ENCODE results near the gene HAL.

DNA sequence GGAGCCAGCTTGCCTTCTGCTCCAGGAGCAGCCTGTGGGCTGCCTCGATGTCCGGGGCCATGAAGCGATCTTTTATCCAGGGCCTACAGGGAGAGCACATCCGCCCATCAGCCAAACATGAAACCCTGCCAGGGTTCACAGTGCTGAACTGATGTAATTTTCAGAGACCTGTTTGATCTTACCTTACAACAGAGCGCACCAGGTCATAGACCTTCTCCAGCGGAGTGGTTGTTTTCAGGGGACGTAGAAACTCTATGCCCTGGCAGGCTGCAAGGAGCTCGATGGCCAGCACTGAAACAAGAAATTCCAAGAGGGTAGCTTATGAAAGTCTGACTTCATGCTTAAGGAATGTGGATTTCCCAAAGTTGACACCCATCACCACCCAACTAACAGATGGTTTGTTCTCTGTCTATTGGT lies 19.7 kb downstream of the HAL start:
- TF ChIP-seq CEBPB (IDR thresholded peaks at IDR 0.05) = no peak
- TF ChIP-seq FOXS1 (CRISPR knock-in tag; IDR thresholded peaks at IDR 0.05) = no peak
- TF ChIP-seq CBX8 (IDR thresholded peaks at IDR 0.05) = no peak
- TF ChIP-seq, protein P1, sequence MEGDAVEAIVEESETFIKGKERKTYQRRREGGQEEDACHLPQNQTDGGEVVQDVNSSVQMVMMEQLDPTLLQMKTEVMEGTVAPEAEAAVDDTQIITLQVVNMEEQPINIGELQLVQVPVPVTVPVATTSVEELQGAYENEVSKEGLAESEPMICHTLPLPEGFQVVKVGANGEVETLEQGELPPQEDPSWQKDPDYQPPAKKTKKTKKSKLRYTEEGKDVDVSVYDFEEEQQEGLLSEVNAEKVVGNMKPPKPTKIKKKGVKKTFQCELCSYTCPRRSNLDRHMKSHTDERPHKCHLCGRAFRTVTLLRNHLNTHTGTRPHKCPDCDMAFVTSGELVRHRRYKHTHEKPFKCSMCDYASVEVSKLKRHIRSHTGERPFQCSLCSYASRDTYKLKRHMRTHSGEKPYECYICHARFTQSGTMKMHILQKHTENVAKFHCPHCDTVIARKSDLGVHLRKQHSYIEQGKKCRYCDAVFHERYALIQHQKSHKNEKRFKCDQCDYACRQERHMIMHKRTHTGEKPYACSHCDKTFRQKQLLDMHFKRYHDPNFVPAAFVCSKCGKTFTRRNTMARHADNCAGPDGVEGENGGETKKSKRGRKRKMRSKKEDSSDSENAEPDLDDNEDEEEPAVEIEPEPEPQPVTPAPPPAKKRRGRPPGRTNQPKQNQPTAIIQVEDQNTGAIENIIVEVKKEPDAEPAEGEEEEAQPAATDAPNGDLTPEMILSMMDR (IDR thresholded peaks at IDR 0.05) = no peak
- TF ChIP-seq TFCP2L1 (CRISPR knock-in tag; IDR thresholded peaks at IDR 0.05) = no peak
- no peak for TF ChIP-seq EHMT2 (IDR thresholded peaks at IDR 0.05; ENCODE audit: low read depth)
- TF ChIP-seq NR3C1 (IDR thresholded peaks at IDR 0.05) = no peak
- no peak for TF ChIP-seq POLR2A (IDR thresholded peaks at IDR 0.05; ENCODE audit: low read length)
- no peak for TF ChIP-seq JUN (IDR thresholded peaks at IDR 0.05)
- no peak for TF ChIP-seq EP300 (IDR thresholded peaks at IDR 0.05)
- TF ChIP-seq, protein P2, sequence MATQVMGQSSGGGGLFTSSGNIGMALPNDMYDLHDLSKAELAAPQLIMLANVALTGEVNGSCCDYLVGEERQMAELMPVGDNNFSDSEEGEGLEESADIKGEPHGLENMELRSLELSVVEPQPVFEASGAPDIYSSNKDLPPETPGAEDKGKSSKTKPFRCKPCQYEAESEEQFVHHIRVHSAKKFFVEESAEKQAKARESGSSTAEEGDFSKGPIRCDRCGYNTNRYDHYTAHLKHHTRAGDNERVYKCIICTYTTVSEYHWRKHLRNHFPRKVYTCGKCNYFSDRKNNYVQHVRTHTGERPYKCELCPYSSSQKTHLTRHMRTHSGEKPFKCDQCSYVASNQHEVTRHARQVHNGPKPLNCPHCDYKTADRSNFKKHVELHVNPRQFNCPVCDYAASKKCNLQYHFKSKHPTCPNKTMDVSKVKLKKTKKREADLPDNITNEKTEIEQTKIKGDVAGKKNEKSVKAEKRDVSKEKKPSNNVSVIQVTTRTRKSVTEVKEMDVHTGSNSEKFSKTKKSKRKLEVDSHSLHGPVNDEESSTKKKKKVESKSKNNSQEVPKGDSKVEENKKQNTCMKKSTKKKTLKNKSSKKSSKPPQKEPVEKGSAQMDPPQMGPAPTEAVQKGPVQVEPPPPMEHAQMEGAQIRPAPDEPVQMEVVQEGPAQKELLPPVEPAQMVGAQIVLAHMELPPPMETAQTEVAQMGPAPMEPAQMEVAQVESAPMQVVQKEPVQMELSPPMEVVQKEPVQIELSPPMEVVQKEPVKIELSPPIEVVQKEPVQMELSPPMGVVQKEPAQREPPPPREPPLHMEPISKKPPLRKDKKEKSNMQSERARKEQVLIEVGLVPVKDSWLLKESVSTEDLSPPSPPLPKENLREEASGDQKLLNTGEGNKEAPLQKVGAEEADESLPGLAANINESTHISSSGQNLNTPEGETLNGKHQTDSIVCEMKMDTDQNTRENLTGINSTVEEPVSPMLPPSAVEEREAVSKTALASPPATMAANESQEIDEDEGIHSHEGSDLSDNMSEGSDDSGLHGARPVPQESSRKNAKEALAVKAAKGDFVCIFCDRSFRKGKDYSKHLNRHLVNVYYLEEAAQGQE (IDR thresholded peaks at IDR 0.05) = no peak
- no peak for TF ChIP-seq BHLHE40 (IDR thresholded peaks at IDR 0.05; ENCODE audit: low read depth, low read length)

Data from A549 (cell line).